Stimulated activated CD4-positive, alpha-beta T cell treated with anti-CD3 and anti-CD28 coated beads, Interleukin-15, amount 100 ng/mL, for 24 hours (primary cell): ENCODE results near the gene AVEN.
"Not testable (repeated sequence)": the region's sequence is repeated elsewhere in the genome, so short reads cannot be mapped to it uniquely, and the experiment has no call there.

ENCODE experiments used
- DNase-seq: peaks from one replicate; pipeline ENCODE4 v3.0.0-alpha.2; 2020

Gene AVEN

DNA sequence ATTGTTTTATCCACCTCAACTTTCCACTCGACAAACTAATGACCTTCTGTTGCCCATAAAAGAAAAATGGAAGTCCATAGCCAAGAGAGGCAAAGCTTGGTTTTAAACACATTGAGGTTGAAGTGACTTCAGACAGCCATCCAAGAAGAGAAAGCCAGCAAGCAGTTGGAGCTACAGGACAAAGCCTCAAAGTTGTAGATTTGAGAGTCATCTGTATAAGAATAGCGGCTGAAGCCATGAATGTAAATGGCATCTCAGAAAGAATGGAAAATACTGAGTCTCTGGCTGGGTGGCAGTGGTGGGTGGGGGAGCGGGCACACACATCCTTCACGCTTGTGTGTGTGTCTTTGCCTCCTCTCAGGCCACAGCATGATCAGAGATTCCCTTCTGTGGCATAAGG, 194.8 kb downstream of the AVEN start:
- no peak for DNase-seq

DNA sequence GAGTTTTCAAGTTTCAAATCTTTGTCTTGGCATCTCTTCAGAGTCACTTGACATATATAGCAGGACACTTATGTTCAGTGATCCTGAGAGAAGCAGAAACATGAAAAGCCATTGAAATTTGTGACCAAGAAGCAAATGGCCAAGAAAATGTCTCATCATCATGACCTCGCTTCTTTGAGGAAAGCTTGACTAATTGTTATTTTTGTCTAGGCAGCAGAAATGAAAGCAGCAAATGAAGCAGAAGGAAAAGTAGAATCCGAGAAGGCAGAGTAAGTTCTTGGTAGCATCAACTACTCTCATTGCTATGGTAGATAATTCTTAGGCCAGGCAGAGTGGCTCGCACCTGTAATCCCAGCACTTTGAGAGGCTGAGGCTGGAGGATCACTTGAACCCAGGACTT, 198.4 kb downstream of the AVEN start:
- DNase-seq = no peak

- no peak for DNase-seq
Observed at GRCh38 chr15:33839540-33839939, 199.5 kb downstream of the AVEN start.

- no peak for DNase-seq
Observed at GRCh38 chr15:33837294-33837693, 201.7 kb downstream of the AVEN start.

DNA sequence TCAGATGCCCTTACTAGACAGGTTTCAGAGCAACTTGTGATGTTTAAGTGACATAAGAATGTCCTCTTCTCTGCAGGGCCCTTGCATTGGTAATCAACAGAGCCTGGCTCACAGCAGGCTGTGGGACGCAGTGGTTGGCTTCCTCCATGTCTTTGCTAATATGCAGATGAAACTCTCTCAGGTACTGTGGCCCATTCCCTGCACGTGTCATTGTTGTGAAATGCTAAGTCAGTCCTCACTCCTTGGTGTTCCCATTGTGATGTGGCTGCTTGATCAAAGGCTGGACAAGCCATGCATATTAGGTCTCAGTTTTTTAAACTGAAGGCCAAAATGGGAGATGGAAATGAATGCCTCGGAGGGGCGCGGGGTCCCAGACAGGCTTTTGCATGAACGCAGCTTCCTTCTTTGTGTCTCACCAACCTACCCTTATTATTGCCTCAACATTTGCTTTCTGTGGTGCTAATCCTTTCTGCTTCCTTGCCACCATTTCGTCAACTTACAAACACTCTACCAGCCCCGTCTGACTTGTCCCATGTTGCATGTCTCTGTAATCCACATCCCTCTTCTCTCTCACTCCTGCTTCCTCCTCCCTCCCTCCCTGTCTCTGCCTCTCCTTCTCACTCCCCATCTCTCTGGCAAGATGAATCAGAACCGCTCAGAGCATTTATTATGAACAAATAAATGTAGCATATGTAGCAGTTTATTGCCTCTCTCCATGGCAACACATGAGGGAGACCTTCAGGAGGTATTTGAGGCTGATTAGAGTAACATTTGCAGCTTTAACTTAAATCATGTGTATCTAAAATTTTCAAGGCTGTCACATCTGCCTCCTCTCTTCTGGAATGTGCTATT, 203.9 kb downstream of the AVEN start:
- no peak for DNase-seq

- no peak for DNase-seq
Observed at GRCh38 chr15:33831646-33832045, 207.4 kb downstream of the AVEN start.

GRCh38 chr15:33830351-33830750, 208.7 kb downstream of the AVEN start:
- DNase-seq = no peak

GRCh38 chr15:33826201-33826600, 212.8 kb downstream of the AVEN start:
- no peak for DNase-seq

DNA sequence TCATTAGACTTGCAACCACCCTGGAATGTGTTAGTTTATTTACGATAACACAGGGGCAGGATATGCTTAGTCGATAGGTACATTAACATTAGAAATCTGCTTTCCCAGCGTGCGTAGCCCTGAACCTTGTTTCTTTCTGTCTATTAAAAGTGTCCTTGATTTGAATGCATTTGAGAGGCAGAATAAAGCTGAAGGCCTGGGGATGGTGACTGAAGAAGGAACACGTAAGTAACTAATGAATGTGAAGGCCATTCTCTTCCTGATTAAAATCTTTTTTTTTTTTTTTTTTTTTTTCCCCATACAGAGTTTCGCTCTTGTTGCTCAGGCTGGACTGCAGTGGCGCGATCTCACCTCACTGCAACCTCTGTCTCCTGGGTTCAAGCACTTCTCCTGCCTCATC, 213.6 kb downstream of the AVEN start:
- no peak for DNase-seq

GRCh38 chr15:33823119-33823518, 215.9 kb downstream of the AVEN start:
- DNase-seq = no peak

DNA sequence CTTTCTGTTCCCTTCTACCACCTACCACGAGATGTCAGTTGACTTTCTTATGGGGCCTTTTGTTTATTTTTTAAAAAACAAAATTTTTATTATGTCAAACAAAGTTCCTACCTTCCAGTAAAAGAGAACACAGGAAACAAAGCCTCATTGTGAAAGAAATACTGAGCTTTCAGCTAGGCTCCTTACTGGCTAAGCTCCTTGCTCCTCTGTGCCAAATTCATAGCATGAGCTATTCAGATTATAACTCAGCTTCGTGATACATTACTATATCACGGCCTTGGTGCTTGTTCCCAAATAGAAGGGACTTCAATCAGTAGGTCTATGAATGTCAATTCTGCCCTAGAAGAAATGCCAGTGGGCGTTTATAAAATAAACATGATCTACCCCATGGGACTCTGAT, 216.5 kb downstream of the AVEN start:
- DNase-seq = no peak

DNA sequence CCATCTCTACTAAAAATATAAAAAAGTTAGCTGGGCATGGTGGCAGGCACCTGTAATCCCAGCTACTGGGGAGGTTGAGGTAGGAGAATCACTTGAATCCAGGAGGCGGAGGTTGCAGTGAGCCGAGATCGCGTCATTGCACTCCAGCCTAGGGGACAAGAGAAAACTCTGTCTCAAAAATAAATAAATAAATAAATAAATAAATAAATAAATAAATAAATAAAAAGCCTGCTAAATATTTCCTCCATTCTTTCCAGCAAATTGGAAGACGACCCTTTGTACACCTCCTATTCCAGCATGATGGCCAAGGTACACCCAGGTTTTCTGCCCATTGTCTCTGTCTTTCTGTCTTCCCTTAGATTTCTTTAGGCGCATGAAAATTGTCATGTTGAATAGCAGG, 219.5 kb downstream of the AVEN start:
- not testable (repeated sequence) for DNase-seq
